HG03460 (cell line): ENCODE results near the gene LCK.

Experiments
- ATAC-seq: cut with Tn5 transposase; IDR thresholded peaks from one replicate; pipeline ENCODE4 v1.9.1; 2021; ENCODE audit not compliant: unreplicated experiment

The LCK gene

DNA sequence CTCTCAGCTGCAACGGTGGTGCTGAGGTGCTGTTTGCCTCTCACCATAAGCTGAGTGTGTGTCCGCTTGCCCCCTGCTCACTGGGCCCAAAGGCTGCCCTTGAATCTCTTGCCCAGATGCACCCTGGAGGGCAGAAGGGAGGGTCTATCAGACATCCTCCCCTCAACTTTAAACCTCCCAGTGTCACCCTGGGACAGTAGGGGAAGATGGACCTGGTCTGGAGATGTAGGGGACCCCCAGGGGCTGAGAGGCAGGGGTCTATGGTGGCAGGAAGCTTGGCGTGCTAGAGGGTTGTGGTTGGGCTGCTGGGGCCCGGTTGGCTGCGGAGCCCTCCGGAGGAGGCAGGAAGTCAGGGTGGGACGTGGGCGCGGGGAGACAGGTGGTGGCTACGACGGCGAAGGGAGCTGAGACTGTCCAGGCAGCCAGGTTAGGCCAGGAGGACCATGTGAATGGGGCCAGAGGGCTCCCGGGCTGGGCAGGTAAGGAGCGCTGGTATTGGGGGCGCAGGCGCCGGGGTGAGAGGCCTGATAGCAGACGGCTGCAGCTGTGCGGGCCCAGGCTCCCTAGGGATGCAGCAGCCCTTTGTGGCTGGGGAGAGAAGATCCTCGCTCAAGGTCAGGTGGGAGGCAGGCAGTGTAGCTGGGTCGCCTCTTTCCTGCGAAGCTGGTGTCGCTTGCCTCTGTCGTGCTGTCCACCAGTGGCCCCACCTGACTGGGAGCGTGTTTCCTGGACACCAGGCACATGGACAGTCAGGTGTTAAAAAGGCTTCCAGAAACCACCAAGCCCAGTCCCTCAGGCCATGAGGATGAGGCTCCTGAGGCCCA is at the start of gene LCK:
LCK (plus strand) TSS at position 373 of the 824 bp plus-strand sequence. CDS start 23,065 bp downstream, outside the sequence.
- ATAC-seq = no peak

DNA sequence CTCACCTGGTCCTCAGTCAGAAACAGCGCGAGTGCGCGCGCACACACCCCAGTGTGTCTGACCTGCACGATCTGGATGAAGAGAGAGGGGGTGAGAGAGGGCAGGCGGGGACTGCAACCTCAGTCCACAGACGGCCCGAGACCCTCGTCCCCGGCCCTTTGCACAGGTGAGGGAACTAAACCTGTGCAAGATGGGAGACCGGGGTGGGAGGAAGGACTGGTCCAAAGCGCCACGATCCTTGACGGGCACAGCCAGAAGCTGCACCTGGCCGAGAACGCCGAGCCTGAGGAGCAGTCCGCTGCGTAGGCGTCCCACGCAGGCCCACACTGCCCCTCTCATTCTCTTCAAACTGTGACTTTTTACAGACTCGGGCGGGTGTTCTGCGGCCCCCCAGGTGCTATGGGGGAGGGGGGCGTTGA is 46.1 kb upstream of the LCK start:
- ATAC-seq = no peak

DNA sequence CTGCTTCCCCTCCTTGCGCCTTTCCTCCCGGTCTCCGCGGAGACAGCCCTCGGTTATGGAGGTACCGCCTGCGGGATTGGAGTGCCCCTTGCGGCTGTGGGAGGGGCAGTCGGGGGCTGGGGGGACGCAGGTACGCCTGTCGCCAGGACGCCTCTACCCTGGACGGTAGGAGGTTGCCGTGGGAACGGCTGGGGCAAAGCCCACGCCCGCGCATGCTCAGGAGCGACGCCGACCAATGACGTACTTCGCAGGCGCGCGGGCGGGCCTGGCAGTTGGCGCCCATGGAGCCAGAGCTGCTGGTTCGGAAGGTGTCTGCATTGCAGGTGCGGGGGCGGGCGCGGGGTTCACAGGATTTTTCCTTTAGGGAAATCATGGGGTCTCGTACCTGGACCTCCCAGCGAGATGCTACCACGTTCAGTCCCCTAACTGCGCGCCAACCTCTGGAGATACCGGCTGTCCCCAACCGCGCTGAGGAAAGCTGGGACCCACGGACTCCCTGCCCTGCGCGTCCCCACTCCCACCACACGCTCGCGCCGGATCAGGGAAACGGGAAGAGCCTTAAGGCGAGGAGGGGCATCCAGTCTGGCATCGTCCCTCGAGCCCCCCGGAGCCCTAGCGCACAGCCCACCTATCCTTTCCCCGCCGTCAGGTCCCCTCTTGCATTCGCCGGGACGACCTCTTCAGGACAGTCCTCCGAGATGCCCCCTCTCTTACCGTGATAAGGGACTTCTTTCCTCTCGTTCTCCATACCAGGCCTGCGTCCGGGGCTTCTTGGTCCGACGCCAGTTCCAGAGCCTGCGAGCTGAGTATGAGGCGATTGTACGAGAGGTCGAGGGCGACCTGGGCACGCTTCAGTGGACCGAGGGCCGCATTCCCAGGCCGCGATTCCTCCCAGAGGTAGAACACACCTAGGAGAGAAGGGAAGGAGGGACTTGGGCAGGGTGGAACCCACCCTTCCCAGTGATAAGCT is 45.4 kb upstream of the LCK start, which contains the start of gene IQCC:
IQCC (plus strand) TSS at position 271 of the 970 bp plus-strand sequence; CDS start at position 282, 11 bp downstream.
- no peak for ATAC-seq

- ATAC-seq = no peak
These were observed 42.6 kb upstream of the LCK start for GRCh38 chr1:32208469-32208868.

DNA sequence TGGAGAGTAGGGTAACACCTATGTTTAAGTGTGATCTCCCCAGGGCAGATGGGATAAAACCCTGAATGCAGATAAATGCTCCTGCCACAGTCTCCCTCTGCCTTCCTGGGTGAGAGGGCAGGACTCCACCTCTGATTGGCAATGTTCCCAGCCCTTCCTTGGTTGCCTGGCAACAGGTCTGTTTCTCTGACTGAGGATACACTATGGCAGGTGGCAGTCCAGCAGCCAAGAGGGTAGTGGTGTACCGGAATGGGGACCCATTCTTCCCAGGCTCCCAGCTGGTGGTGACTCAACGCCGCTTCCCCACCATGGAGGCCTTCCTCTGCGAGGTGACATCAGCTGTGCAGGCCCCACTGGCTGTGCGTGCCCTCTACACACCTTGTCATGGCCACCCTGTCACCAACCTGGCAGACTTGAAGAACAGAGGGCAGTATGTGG is 42.2 kb upstream of the LCK start, which contains the start of gene DCDC2B:
DCDC2B (plus strand) TSS at position 199 of the 438 bp plus-strand sequence; CDS start at position 204, 5 bp downstream.
- ATAC-seq = no peak

GRCh38 chr1:32215629-32216480 is 35.2 kb upstream of the LCK start:
- no peak for ATAC-seq

- ATAC-seq = no peak
These were observed 34.5 kb upstream of the LCK start for GRCh38 chr1:32216566-32216965.

DNA sequence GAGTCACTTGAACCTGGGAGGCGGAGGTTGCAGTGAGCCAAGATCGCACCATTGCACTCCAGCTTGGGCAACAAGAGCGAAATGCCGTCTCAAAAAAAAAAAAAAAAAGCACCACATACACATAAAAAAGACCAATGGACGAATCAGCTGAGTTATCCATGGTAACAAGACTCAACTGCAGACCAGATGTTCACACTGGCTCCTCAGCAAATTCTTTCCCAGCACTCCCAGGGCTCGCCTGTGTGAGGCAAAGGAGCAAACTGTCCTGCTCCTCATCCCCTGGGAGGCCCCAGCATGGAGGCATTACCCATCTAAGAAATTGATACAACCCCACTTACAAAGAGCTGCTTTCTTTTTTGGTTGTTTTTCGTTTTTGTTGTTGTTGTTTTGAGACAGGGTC is 32.0 kb upstream of the LCK start:
- no peak for ATAC-seq

DNA sequence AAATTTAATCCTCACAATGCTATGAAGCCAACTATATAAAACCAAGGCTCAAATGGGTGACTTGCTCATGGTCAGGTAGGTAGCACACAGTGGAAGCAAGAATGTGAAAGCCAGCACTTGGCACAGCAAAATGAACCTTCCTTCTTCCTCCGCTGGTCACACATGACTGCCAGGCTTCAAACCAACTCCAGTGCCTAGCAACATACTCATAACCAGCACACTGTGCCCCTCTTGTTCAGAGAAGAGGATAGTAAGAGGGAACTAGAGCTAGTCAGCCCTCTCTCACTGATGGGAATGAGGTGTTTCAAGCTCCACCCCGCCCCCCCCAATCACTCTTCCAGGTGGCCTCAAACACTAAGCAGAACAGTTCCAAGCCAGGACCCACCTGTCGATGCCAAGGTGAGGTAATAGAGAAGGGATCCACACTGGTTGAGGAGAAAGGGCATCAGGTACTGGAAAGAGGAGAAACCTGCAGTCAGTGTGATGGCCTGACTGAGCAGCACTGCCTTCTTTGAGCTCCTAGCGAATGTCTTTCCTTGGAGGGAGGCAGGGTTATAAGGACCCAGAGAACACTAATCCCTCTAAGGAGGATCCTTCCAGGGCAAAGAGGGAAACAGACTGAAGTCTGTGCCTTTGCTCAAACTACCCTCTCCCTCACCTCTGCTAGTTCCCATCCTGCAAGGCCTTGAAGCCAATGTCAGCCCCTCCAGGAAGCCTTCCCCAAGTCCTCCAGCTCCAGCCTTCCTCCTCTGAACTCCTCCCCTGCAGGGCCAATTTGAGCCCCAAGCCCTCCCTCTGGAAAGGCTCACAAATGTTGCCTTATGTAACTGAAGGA is 30.1 kb upstream of the LCK start:
- ATAC-seq = no peak

DNA sequence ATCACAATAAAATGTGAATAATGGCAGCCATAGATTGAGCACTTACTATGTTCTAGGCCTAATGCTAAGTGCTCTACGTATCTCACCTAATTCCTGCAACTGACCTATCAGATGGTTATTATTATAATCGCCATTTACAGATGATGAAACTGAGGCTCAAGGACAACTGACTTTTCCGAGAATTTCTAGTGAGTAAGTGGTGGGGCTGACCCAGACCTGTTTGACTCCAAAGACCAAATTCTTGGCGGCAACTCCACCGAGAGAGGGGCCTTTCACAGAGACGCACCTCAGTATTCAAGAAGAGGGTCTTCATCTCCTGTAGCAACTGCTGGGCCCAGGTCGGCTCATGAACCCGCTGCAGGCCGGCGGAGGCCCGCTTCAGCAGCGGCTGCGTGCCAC is 29.5 kb upstream of the LCK start:
- no peak for ATAC-seq

DNA sequence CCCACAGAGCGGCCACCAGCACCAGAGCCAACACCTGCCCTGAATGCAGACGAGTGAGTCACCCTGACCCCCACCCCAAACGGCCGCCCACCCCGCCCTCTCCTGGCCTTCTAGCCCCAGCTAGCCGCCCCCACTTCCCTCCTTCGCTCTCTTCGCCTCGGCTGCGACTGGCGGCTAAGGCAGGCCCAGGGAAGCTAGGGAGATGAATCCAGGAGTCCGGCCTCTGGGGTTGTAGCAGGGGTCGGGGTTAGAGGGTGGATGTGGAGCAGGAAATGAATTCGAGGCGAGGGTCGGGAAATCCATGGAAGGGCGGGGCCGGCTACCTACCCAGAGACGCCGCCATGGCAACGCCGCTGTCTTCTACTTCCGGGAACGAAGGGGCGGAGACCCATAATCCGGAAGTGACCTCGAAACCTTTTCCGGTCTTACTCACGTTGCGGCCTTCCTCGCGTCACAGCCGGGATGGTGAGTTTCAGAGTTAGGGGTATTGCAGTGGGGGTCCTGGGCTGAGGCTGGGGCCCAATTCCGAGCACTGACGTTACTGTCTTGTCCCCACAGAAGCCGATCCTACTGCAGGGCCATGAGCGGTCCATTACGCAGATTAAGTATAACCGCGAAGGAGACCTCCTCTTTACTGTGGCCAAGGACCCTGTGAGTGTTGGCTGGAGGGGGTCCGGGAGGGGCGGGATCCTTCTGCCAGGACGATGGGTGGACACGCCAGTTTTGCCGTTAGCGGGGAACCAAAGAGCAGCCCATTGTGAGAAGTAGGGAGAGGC is 28.9 kb upstream of the LCK start, which contains the start of the genes EIF3I and TMEM234:
EIF3I (plus strand) TSS at position 428 of the 776 bp plus-strand sequence; CDS start at position 463, 35 bp downstream.
TMEM234 (minus strand) TSS at position 374 of the 776 bp plus-strand sequence; CDS start at position 343, 31 bp downstream.
- peak; percentile 90 for ATAC-seq

GRCh38 chr1:32223683-32224082 is 27.4 kb upstream of the LCK start:
- ATAC-seq = no peak

DNA sequence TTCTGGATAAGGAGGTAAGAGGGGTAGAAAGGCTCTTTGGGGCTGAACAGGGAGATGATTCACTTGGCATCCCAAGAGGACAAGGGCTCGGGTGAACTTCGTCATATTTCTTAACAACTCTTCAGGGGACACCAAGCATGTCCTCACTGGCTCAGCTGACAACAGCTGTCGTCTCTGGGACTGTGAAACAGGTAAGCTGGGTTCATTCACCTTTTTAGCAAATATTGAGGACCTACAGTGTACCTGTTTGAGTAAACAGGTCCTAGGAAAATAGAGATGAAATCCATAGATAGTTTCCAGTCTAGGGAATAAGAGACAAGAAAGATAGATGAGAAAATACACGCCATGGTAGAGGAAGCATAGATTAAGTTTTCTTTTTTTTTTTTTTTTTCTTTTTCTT is 26.8 kb upstream of the LCK start:
- no peak for ATAC-seq

- no peak for ATAC-seq
These were observed 22.3 kb upstream of the LCK start for GRCh38 chr1:32228771-32229170.

DNA sequence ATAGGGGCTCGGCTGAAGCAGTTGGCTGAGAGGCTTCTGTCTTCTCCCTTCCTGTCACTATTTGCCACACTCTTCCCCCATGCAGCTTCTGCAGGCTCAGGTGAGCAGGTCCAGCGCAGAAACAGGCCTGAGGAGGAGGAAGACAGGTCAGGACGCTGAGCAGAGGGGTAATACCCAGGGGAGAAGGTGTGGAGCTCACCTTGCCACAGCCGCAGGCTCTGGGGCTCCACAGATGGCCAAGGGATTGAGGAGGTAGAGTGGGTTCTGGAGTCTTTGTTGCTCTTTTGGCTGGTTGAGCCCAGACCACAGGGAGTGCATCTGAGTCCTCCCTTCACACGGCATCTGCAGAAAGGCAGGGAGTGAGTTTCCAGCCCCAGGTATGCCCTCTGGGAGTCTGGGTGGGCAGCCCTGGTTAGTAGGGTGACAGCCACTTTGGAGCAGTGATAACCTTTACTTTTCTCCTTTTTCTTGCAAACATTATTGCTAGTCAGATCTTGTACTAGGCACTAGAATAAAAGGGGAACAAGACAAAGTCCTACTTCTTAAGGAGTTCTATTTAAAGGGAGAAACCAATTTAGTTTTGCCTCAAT is 19.1 kb upstream of the LCK start:
- no peak for ATAC-seq

DNA sequence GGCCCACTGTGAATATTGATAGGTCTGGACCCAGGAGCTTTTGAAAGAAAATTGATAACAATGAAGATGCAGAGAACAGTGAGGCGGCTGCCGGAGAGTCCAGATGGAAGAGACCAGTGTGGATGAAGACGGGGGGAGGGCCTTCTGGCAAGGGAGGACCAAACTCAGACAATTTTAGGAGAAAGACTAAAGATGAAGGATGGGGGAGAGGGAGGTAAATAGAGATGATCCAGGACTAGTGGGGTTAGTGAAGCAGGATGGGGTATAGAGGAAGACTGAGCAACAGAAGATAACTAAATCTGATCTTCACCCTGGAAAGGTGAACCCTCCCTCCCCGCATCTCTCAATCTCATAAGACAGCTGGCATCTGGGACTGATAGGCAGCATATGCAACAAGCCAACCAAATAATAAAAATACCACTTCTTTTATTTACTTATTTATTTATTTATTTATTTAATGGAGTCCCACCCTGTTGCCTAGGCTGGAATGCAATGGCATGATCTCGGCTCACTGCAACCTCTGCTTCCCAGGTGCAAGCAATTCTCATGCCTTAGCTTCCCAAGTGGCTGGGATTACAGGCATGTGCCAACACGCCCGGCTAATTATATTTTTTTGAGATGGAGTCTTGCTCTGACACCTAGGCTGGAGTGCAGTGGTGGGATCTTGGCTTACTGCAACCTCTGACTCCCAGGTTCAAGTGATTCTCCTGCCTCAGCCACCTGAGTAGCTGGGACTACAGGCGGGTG is 18.3 kb upstream of the LCK start:
- no peak for ATAC-seq

DNA sequence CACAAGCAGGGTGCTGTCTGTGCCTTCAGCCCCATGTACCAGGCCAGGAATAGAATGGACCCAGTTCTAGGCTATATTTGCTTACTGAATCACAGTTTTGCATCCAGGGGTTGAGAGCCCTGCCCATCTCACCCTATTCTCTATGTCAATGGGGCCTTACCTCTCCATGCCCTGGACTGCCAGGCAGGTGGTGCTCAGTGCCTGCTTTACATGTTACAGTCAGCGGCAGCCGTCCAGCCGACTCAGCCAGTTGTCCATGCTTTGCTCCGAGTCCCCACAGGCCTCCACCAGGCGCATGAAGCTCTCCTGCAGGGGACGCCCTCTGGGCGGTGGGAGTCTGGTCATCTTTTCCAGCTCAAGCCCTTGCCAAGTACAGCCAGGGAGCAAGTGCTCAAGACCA is 16.3 kb upstream of the LCK start:
- ATAC-seq = no peak

GRCh38 chr1:32239337-32239736 is 11.7 kb upstream of the LCK start:
- no peak for ATAC-seq
